Measurements from ENCODE around the gene ADAMTSL2.

- TF ChIP-seq CTCF (conservative IDR thresholded peaks at IDR 0.05) (no peak), ZFX (IDR thresholded peaks at IDR 0.05) (no peak)
These were observed 72.9 kb downstream of the ADAMTSL2 start for GRCh38 chr9:133607381-133607780.
